ENCODE data around the gene AKR1C3. TPM values are rescaled to one million over a fixed set of nuclear protein-coding genes. Genes with fewer than 3 reads are reported as not detected.
"Not testable (repeated sequence)": the region's sequence is repeated elsewhere in the genome, so short reads cannot be mapped to it uniquely, and the experiment has no call there.

The AKR1C3 gene
- total RNA-seq, 1 experiment from 2014 or later = 36.3 TPM

DNA sequence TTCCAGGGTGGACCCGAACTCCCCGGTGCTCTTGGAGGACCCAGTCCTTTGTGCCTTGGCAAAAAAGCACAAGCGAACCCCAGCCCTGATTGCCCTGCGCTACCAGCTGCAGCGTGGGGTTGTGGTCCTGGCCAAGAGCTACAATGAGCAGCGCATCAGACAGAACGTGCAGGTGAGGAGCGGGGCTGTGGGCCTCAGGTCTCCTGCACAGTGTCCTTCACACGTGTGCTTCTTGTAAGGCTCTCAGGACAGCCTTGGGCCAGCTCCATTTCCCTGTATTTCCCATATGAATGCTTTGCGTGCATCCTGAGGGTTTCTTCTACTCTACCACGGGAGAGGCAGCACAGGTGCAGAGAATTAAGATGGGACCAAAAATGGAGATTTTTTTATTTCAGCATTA lies 8.3 kb downstream of the AKR1C3 start:
- H3K27me3 ChIP-seq; H3K27ac ChIP-seq; H3K9me3 ChIP-seq (replicated peaks); DNase-seq; H3K36me3 ChIP-seq; H3K4me3 ChIP-seq; H3K4me1 ChIP-seq: not testable (repeated sequence)

DNA sequence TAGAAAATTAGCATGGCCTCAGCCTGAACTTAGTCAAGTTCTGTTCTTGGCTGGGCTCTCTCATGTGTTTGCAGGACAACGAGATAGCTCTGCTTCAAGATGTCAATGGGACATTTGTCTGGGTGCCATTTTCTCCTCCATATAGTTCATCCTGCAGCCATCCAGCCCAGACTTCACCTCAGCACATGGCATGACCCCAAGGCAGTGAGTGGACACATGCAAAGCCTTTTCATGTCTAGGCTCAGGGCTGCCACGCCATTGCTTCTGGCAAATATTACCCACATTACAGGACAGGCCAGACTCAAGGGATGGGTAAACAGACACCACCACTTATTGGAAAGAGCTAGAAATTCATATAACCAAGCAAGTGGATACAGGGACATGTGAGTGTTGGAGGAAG lies 9.3 kb downstream of the AKR1C3 start:
- no peak for DNase-seq
- H3K4me3 ChIP-seq = no peak overlapping the region
- H3K27ac ChIP-seq = no peak overlapping the region
- no peaks in the 10 kb centered on the region for H3K9me3 ChIP-seq (replicated peaks)
- no peaks in the 10 kb centered on the region for H3K4me1 ChIP-seq
- no peaks in the 10 kb centered on the region; the same call in 1 of the 2 replicates for H3K36me3 ChIP-seq
- H3K27me3 ChIP-seq = no peaks in the 10 kb centered on the region

DNA sequence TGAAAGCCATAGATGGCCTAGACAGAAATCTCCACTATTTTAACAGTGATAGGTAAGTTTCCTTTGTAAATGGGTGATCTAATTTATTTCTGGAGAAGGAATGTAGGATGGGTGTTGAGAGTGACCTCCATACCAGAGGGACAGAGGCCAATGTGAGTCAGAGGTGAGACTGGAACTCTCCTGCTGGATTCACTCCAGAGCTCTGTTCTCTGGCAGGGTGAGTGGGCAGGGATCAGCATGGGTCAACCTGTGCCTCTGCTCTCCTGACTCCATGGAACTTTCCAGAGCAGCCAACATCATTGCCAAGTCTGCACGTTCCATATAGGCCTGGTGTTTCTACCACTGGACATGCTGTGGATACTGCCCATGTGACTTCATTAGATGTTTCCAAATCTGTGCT lies 11.4 kb downstream of the AKR1C3 start:
- H3K27me3 ChIP-seq = no peaks in the 10 kb centered on the region
- no peak for DNase-seq
- no peaks in the 10 kb centered on the region for H3K4me1 ChIP-seq
- no peak overlapping the region for H3K4me3 ChIP-seq
- H3K9me3 ChIP-seq (replicated peaks) = no peaks in the 10 kb centered on the region
- no peak overlapping the region for H3K27ac ChIP-seq
- H3K36me3 ChIP-seq = no peaks in the 10 kb centered on the region; the same call in 1 of the 2 replicates

DNA sequence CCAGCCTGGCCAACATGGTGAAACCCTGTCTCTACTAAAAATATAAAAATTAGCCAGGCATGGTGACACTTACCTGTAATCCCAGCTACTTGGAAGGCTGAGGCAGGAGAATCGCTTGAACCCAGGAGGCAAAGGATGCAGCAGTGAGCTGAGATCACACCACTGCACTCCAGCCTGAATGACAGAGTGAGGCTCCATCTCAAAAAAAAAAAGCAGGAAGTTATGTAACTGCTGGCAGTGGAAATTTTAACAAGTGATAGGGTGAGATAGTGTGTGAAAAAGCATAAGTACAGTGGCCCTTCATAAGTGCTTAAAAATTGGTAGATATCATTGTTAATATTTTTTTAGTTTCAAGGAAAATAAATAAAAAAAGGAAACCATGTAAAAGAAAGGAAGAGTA lies 12.3 kb downstream of the AKR1C3 start:
- no peak for DNase-seq
- H3K36me3 ChIP-seq = no peaks in the 10 kb centered on the region

DNA sequence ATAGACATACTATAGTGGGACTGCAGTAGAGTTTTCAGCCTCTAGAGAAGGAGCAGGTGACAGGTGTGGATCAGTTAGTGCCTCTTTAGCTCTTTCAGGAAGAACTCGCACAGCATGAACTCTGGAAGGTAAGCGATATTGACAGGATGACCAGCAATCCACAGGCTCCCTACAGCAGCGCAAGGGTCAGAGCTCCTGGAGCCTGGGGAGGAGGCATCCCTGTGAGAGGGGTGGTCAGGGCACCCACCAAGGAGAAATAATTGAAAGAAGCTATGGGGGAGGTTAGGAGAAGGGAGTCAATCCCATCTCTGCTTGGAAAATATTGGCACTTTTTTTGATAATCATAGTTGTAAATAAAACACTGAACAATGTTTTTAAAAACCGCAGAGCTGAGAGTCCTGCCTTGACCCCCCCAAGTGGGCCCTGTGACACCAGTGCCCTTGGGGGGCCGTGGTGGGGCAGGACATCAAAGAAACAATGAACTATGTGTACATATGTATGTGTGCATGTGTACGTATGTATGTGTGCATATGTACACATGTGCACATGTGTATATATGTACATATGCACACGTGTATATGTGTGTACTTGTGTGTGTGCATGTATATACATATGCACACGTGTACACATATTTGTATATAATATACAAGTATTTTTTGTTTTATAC lies 13.8 kb downstream of the AKR1C3 start:
- no peak overlapping the region for H3K4me3 ChIP-seq

More for the DNA sequence above, 12.3 kb downstream of the AKR1C3 start:
- H3K9me3 ChIP-seq (replicated peaks) = no peaks in the 10 kb centered on the region
- H3K27me3 ChIP-seq = no peaks in the 10 kb centered on the region
- no peak overlapping the region for H3K4me3 ChIP-seq
- no peak overlapping the region for H3K27ac ChIP-seq
- H3K4me1 ChIP-seq = no peaks in the 10 kb centered on the region

DNA sequence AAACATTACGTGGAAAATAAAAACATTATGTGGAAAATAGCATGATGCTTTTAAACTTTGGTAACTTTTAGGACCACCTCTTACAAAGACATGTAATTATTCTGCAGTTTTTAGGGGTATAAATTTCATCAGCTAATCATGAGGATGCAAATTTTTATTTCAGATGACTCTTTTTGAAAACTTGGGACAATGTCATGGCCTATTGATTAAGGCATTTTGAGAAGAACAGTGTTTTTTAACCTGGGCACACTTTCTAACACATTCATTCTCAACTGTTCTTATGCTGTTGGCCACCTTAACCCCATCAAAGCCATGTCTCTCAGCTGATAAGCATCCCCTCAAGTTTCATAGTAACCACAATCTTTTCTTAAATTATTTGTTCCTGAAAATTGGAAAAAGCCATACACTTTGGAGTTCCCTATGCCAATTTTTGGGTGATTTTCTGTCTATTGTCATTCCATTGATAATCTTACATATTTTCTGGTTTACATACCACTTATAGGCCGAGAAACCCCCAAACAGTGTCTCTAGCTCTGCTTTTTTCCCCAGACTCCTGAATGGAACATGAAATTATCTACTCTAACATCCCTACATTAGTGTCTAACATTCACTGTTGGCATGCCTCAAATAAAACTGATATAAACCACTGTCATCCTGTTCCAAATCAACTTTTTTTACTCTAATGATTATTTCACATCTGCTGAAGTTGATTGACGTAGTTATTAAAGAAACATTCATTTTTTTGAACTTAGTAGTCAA lies 14.6 kb downstream of the AKR1C3 start:
- no peak for DNase-seq
- H3K4me1 ChIP-seq = no peaks in the 10 kb centered on the region
- H3K27ac ChIP-seq = no peak overlapping the region
- H3K36me3 ChIP-seq = no peaks in the 10 kb centered on the region
- no peaks in the 10 kb centered on the region for H3K27me3 ChIP-seq
- no peaks in the 10 kb centered on the region for H3K9me3 ChIP-seq (replicated peaks)
- H3K4me3 ChIP-seq = no peak overlapping the region

More for the DNA sequence above, 13.8 kb downstream of the AKR1C3 start:
- DNase-seq = no peak
- Histone ChIP-seq H3K27me3 (no peaks in the 10 kb centered on the region), H3K4me1 (no peaks in the 10 kb centered on the region), H3K27ac (no peak overlapping the region), H3K36me3 (no peaks in the 10 kb centered on the region), H3K9me3 (replicated peaks) (no peaks in the 10 kb centered on the region)

DNA sequence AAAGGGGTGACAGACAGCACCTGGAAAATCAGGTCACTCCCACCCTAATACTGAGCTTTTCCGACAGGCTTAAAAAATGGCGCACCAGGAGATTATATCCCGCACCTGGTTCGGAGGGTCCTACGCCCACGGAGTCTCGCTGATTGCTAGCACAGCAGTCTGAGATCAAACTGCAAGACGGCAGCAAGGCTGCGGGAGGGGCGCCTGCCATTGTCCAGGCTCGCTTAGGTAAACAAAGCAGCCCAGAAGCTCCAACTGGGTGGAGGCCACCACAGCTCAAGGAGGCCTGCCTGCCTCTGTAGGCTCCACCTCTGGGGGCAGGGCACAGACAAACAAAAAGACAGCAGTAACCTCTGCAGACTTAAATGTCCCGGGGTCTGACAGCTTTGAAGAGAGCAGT lies 15.6 kb downstream of the AKR1C3 start:
- not testable (repeated sequence) for H3K36me3 ChIP-seq

DNA sequence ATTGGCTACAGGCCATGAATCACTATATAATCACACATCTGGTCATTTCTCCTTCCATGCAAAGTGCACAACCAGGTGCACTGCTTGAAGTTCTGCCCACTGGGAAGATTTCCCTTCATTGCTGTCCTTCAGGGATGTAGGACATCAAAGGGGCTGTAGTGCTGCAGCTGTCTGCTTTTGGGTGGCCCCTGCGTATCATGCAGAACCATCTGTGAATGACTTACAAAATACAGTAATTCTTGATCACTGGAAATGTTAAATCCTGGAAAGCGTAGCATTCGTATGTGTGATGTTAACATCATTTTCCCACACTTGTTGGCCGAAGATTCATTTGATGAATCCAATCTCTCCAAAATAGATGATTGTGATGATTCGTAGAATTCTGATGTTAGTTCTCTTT lies 22.4 kb downstream of the AKR1C3 start:
- Histone ChIP-seq H3K27ac (no peak overlapping the region), H3K4me1 (no peaks in the 10 kb centered on the region), H3K9me3 (replicated peaks) (no peaks in the 10 kb centered on the region), H3K4me3 (no peak overlapping the region), H3K36me3 (no peaks in the 10 kb centered on the region), H3K27me3 (no peaks in the 10 kb centered on the region)
- no peak for DNase-seq

More for the DNA sequence above, 15.6 kb downstream of the AKR1C3 start:
- not testable (repeated sequence) for H3K27ac ChIP-seq; H3K27me3 ChIP-seq; DNase-seq; H3K4me1 ChIP-seq; H3K4me3 ChIP-seq; H3K9me3 ChIP-seq (replicated peaks)

DNA sequence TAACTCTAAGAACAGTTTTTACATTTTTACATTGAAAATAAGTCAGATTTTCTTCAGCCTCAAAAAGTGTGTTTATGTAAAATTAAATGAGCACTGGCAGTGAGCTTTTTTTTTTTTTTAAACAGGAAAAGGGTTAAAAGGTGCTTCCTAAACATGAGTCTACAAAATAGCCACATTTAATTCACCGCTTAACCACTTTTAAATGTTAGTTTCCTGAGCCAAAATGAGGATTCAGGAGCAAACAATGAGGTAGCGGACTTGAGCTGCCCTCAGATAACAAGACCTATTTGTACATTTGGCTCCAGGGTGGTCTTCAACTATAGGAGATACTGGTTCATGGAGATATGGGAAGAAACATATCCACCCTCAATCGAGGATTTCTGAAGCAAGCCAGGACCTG lies 22.8 kb downstream of the AKR1C3 start:
- DNase-seq = no peak
- no peak overlapping the region for H3K4me3 ChIP-seq
- no peaks in the 10 kb centered on the region for H3K4me1 ChIP-seq

DNA sequence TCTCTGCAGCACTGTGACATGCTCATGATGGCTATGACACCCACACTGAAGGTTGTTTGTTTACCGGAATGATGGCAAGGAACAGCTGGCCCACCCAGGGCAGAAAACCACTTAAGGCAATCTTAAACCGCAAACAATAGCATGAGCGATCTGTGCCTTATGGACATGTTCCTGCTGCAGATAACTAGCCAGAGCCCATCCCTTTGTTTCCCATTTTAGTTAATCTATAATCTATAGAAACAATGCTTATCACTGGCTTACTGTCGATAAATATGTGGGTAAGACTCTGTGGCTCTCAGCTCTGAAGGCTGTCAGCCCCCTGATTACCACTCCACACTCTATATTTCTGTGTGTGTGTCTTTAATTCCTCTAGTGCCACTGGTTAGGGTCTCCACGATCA lies 25.8 kb downstream of the AKR1C3 start:
- H3K27me3 ChIP-seq; H3K4me1 ChIP-seq; H3K4me3 ChIP-seq; H3K27ac ChIP-seq; H3K9me3 ChIP-seq (replicated peaks); H3K36me3 ChIP-seq: not testable (repeated sequence)
- DNase-seq = peak; percentile 4 to 10

More for the DNA sequence above, 22.8 kb downstream of the AKR1C3 start:
- H3K27me3 ChIP-seq = no peaks in the 10 kb centered on the region
- H3K9me3 ChIP-seq (replicated peaks) = no peaks in the 10 kb centered on the region
- no peak overlapping the region for H3K27ac ChIP-seq
- H3K36me3 ChIP-seq = no peaks in the 10 kb centered on the region

DNA sequence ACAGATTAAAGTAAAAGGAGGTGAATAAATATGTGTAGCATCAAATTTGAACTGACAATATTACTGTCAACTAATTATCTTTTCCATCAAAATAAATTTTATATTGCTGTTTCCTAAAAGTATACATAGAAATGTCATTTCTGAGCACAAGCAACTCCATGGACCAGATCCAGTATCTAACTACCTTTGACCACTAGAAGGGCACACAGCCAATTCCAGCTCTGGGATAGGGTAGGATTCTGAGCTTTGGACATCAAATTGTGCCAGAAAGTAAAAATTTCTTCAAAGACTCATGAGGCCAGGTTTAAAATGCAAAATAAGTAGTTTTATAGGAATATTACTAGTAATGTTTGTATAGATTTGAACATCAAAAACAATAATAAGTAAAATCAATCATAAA lies 29.7 kb downstream of the AKR1C3 start:
- no peak overlapping the region for H3K27ac ChIP-seq
- no peak overlapping the region for H3K4me3 ChIP-seq
- no peak for DNase-seq
- no peaks in the 10 kb centered on the region for H3K36me3 ChIP-seq
- no peaks in the 10 kb centered on the region for H3K9me3 ChIP-seq (replicated peaks)
- no peaks in the 10 kb centered on the region for H3K27me3 ChIP-seq
- H3K4me1 ChIP-seq = no peaks in the 10 kb centered on the region

DNA sequence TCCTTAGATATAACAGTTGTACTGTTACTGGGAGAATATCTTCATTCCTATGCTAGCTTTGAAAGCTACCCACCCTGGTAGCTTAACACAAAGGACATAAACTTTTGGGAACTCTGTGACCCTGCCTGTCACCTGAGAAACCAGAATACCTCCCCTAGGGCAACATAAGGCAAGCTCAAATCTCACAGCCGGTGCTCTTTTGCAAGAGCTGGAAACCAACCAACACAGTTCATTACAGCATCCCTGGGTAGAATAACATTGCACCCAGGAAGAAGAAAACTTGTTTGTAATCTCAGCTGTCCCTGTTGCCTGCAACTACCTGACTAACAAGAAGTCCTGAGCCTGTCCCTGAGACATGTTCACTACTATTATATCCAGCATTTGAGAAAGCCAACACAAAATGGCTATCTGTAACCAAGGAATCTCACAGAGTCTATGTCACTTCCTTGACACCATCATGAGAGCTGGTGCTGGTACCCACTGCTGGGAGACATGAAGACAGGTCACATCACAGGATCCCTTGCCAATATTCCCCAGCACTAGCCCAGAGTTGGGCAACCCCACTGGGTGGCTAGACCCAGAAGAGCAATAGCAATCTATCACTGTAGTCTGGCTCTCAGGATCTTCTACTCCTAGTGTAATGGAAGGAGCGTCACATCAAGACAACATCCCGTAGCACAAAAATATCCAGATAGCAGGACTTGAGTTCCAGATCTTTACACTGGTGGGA lies 31.3 kb downstream of the AKR1C3 start:
- Histone ChIP-seq H3K4me3 (no peak overlapping the region), H3K9me3 (replicated peaks) (no peaks in the 10 kb centered on the region), H3K27ac (no peak overlapping the region), H3K36me3 (no peaks in the 10 kb centered on the region), H3K4me1 (no peaks in the 10 kb centered on the region), H3K27me3 (no peaks in the 10 kb centered on the region)
- DNase-seq = peak in 1 of 2 experiments; percentile 13

DNA sequence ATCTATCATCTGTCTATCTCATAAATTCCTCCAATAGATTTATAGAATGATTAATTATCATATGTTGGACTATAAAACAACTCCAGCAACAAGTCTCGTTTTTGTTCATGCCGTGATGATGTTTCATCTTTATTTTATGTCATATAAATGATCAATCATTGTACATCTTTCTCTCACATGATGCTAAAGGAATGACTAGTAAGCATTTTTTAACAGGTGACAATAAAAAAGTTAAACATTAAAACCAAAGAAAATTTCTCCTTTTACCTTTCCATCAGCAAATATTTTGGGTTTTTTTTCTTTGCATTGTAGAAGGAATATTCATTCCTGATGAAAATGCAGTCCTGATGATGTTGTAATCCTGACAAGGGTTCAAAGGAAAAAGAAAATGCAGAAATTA lies 41.4 kb downstream of the AKR1C3 start:
- Histone ChIP-seq H3K4me1 (no peaks in the 10 kb centered on the region), H3K27ac (no peak overlapping the region), H3K36me3 (no peaks in the 10 kb centered on the region), H3K4me3 (no peak overlapping the region), H3K27me3 (no peaks in the 10 kb centered on the region), H3K9me3 (replicated peaks) (no peaks in the 10 kb centered on the region)
- DNase-seq = no peak

DNA sequence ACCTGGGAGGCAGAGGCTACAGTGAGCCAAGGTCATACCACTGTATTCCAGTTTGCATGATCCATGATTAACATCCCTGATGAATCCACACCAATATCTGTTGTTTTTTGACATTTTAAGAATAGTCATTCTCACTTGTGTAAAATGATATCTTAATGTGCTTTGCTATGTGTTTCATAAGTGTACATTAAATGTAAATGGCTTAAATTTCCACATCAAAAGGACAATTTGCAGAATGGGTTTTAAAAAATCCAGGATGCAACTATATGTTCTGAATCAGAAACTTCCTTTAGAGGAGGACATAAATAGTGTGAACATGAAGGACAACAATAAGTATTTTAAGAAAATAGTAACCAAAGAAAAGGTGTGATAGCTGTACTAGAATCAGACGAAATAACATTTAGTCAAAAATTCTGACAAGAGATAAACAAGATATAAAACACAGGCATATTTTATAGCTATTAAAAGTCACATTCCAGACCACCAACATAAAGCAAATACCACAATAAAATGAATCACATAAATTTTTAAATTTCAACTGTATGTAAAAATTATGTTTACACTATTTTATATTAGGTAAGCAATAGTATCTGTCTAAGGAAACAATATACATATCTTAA lies 42.4 kb downstream of the AKR1C3 start:
- DNase-seq = no peak
- Histone ChIP-seq H3K36me3 (no peaks in the 10 kb centered on the region), H3K4me3 (no peak overlapping the region), H3K27ac (no peak overlapping the region), H3K4me1 (no peaks in the 10 kb centered on the region), H3K27me3 (no peaks in the 10 kb centered on the region), H3K9me3 (replicated peaks) (no peaks in the 10 kb centered on the region)

DNA sequence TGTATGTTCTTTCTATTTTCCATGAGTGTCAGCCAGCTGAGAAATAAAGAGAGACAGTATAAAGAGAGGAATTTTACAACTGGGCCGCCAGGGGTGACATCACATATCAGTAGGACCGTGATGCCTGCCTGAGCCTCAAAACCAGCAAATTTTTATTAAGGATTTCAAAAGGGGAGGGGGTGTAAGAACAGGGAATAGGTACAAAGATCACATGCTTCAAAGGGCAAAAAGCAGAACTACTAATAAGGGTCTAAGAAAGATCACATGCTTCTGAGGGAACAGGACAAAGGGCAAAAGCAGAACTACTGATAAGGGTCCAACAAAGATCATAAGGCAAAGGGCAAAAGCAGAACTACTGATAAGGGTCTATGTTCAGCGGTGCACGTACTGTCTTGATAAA lies 43.5 kb downstream of the AKR1C3 start:
- DNase-seq; H3K4me1 ChIP-seq; H3K27ac ChIP-seq; H3K27me3 ChIP-seq; H3K9me3 ChIP-seq (replicated peaks); H3K4me3 ChIP-seq; H3K36me3 ChIP-seq: not testable (repeated sequence)
